NOMO-1 treated with dmso at 0.1 percent for 144 hours (cell line): ENCODE results near the gene MLX.
"Not testable (repeated sequence)": the region's sequence is repeated elsewhere in the genome, so short reads cannot be mapped to it uniquely, and the experiment has no call there.

Source experiments
- DNase-seq: peaks from one replicate; lab custom pipeline; 2025; ENCODE audit not compliant: unreplicated experiment; lab: John Stamatoyannopoulos, UW

The MLX gene

DNA sequence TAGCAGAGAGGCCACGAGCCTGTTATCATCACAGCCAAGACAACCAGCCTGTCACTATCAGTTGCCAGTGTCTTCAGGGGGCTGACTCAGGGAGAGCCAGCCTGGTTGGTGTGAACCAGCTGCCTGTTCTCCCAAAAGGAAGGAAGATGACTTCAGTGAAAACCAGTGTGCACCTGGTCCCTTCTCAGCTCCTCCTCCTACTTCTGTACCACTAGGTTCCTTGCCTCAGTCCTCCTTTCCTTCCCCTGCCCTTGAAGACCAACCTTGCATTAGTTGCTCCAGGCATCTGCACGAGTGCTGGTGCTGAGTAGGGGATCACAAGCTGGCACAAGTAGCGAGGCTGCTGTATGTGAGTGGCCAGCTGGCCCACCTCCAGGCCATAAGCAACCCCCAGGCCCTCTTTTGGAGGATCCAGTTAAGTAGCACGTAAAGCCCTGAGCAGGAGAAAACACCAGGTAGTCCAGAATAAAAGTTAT lies 51.1 kb downstream of the MLX start:
- DNase-seq, result no peak

DNA sequence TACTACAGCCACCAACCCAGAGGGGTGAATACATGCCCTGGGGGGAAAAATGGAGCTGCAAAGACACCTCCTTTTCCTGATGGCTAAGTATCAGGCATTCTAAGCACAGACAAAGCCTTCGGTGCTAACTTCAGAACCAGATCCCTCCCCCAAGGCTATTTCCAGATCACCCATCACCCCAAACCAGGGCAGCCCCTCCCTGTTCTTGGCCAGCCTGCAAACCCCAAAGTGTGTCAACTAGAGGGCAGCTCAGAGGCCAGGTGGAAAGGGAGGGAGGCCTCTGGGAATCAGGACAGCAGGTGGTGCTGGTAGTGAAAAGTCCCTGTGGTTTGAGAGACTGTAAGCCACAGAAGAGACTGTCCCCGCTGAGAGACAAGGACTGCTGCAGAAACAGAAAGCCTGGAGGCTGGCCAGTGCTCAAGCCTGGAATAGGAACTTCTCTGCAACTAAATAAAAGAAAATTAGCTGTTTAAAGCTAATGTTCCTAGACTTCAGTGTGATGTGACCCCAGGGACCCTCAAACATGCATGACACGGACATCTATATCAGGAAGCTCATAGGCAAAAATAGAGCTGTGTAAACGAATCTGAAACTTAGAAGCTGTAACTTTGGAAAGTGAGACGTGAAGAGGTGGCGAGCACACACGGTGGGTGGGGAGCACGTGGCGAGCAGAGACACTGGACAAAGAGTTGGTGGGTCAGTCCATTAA lies 51.7 kb downstream of the MLX start:
- no peak for DNase-seq

GRCh38 chr17:42621987-42622386 lies 55.1 kb downstream of the MLX start:
- not testable (repeated sequence) for DNase-seq
